HG03520 (cell line): ENCODE results near the gene PDAP1.
"Not testable (repeated sequence)": the region's sequence is repeated elsewhere in the genome, so short reads cannot be mapped to it uniquely, and the experiment has no call there.

ENCODE experiments used
- ATAC-seq: cut with Tn5 transposase; IDR thresholded peaks from one replicate; pipeline ENCODE4 v1.9.1; 2021; ENCODE audit warnings: mild to moderate bottlenecking, moderate library complexity; ENCODE audit not compliant: unreplicated experiment

Gene PDAP1

GRCh38 chr7:99380032-99380822, 28.2 kb downstream of the PDAP1 start:
- ATAC-seq: peak; percentile 27

- not testable (repeated sequence) for ATAC-seq
Measured at GRCh38 chr7:99379693-99380031, 28.7 kb downstream of the PDAP1 start.

GRCh38 chr7:99379043-99379577, 29.3 kb downstream of the PDAP1 start:
- ATAC-seq: no peak

GRCh38 chr7:99375070-99375807, 33.2 kb downstream of the PDAP1 start:
- ATAC-seq: no peak

GRCh38 chr7:99374111-99375064, 34.0 kb downstream of the PDAP1 start, which contains the start of gene ARPC1B:
TSS of gene ARPC1B (plus strand) at chr7:99374730. CDS start at chr7:99385715, 10,985 bp downstream.
- peak; percentile 59 for ATAC-seq

- no peak for ATAC-seq
Measured at GRCh38 chr7:99373091-99374066, 35.0 kb downstream of the PDAP1 start.

- no peak for ATAC-seq
Measured at GRCh38 chr7:99372275-99373090, 35.9 kb downstream of the PDAP1 start.

- no peak for ATAC-seq
Measured at GRCh38 chr7:99371376-99371920, 36.9 kb downstream of the PDAP1 start.

- ATAC-seq: no peak
Measured at GRCh38 chr7:99369767-99370391, 38.5 kb downstream of the PDAP1 start.

- ATAC-seq: no peak
Measured at GRCh38 chr7:99368750-99369389, 39.5 kb downstream of the PDAP1 start.

- no peak for ATAC-seq
Measured at GRCh38 chr7:99366646-99367045, 41.8 kb downstream of the PDAP1 start.

- no peak for ATAC-seq
Measured at GRCh38 chr7:99365318-99366141, 42.9 kb downstream of the PDAP1 start.

GRCh38 chr7:99363286-99363685, 45.1 kb downstream of the PDAP1 start:
- no peak for ATAC-seq

- ATAC-seq: no peak
Measured at GRCh38 chr7:99362801-99363200, 45.6 kb downstream of the PDAP1 start.

GRCh38 chr7:99359465-99360154, 48.8 kb downstream of the PDAP1 start:
- no peak for ATAC-seq

GRCh38 chr7:99358521-99358920, 49.9 kb downstream of the PDAP1 start:
- ATAC-seq: not testable (repeated sequence)
